ENCODE measurements around the gene CRELD2. TPM values are rescaled to one million over a fixed set of nuclear protein-coding genes. Genes with fewer than 3 reads are reported as not detected.
A peak's percentile ranks its signal among the peaks of the same experiment; 100 is the strongest.

CRELD2 gene
- total RNA-seq, 3 donors from 2014 or later, result 27.6 to 57.6 (median 32.2) TPM

DNA sequence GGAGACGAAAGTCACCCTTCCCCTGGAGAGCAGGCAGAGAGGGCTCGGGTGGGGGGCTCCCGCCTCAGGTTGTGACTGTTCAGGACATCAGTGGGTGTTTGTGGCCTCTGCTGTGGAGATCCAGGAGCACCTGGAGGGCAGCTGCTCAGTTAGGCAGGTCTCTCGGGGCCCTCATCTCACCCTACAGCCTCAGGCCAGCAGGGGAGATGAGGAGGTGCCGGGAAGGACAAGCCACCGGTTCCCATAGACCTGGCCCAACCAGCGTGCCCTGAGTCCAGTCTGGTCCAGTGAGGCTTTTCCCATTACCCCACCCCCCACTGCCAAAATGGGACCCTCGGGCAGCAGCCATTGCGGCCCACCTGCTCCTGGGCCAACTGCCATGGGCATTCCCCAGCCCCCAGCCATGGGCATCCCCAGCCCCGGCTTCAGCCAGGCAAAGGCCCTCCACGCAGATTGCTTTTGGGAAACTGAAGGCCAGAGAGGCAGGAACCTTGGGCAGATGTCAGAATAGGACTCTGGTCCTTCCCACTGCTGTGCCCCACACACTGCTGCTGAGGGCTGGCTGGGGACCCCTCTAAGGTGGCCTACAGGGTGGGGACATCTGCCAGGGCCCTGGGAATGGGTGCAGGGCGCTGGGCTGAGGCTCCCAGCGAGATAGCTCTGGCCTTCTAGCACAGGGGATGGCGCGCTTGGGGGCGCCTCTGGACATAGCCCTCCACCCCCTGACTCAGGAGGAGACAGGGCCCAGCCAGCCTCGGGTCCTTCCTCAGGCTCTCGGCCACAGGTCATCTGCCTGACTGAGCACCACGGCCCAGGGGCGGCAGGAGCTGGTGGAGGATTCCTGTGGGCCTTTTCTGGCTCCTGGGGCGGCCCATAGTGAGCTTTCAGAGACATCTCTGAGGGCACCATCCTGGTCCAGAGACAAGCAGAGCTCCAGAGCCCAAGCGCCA is 46.9 kb downstream of the CRELD2 start:
- intact Hi-C loops (cut with DNase I, micrococcal nuclease), result no loop called here
- DNase-seq (peak; percentile 23 to 59 (median 39)), ATAC-seq (no peak)
- peaks cover 5% of the 10 kb centered on the region for H3K36me3 ChIP-seq (ENCODE audit: low read depth)
- H3K4me3 ChIP-seq, result no peak overlapping the region
- TF ChIP-seq, protein P1, sequence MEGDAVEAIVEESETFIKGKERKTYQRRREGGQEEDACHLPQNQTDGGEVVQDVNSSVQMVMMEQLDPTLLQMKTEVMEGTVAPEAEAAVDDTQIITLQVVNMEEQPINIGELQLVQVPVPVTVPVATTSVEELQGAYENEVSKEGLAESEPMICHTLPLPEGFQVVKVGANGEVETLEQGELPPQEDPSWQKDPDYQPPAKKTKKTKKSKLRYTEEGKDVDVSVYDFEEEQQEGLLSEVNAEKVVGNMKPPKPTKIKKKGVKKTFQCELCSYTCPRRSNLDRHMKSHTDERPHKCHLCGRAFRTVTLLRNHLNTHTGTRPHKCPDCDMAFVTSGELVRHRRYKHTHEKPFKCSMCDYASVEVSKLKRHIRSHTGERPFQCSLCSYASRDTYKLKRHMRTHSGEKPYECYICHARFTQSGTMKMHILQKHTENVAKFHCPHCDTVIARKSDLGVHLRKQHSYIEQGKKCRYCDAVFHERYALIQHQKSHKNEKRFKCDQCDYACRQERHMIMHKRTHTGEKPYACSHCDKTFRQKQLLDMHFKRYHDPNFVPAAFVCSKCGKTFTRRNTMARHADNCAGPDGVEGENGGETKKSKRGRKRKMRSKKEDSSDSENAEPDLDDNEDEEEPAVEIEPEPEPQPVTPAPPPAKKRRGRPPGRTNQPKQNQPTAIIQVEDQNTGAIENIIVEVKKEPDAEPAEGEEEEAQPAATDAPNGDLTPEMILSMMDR (IDR thresholded peaks at IDR 0.05), result no peak
- H3K9me3 ChIP-seq, result no peaks in the 10 kb centered on the region
- peaks cover 38% of the 10 kb centered on the region for H3K4me1 ChIP-seq (ENCODE audit: low read depth)

DNA sequence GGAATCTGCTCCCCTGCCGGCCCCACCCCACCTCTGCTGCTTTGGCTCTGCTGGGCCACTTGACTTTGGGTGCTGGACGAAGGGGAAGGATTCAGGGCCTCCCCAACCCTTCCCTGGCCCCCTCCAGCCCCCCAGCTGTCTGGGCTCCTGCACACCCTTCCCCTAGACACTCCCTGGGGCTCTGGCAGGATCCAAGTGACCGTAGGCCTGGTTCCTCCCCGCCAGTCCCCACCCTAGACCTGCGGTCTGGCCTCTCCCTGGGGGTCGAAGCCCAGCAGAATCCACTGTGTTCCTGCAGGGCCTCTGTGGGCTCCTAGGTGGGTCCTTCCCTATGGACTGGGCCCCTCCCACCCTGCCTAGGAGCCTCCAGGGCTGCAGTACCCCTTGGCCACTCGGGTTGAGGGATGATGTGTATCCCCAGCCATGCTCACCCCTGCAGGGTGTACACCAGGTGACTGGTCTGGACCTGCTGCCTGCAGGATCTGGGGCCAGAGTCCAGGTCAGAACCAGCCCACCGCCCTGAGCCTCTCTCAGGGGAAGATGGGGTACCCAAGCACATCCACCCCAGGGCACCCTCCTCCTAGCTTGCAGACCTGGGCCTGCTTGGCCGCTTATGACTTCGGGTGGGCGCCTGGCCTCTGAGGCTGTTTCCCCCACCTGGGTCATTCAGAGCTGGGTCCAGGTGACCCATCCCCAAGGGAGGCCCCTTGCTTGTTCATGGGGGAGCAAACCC is 47.8 kb downstream of the CRELD2 start:
- TF ChIP-seq, protein P1 (IDR thresholded peaks at IDR 0.05), result no peak
- ATAC-seq, result no peak
- H3K36me3 ChIP-seq (ENCODE audit: low read depth), result peaks cover 5% of the 10 kb centered on the region
- DNase-seq, result peak; percentile 13 to 63 (median 46)
- H3K9me3 ChIP-seq, result no peaks in the 10 kb centered on the region
- intact Hi-C loops (cut with DNase I, micrococcal nuclease), result no loop called here
- H3K4me3 ChIP-seq, result no peak overlapping the region
- H3K4me1 ChIP-seq (ENCODE audit: low read depth), result peaks cover 42% of the 10 kb centered on the region

DNA sequence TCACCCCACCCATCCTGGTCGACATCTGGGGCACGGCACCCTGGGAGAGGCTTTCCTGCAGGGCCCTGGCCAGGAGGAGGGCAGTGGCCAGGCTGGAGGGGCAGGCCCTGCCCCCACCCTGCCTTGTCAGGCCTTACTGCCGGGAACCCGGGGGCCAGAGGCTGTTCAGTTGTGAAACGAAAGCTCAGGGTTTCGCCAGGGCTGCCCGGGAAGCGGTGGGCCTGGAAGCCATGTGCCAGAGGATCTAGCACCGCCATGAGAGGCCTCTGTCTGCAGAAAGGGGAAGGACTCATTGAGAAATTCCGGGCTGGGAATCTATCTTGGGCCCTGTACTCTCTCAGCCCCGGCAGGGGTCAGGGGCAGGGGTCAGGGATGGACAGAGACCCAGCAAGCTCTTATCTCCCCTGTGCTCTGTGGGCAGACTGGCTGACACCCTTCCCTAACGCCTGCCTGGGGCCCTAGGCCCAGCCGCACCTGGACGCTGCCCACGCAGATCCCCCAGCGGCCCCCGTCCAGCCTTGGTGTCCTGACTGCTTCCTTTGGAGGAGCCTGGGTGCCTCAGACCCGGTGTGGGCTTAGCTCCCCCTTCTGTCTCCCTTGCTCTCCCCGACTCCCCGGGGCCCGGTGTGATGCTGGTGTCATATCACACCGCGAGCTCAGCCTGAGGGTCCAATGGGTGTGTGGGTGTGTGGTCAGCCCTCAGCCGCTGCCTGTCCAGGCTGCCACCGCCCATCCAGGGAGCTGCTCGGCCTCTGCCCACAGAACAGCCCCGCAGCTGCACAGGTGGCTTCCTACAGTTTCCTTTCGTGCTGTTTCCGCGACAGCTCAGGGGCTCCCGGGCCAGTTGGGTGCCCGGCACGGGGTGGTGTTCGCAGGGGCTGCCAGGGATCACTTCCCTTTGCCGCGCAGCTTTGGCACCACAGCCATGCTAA is 48.6 kb downstream of the CRELD2 start:
- Histone ChIP-seq H3K36me3 (ENCODE audit: low read depth) (peaks cover 5% of the 10 kb centered on the region), H3K4me1 (ENCODE audit: low read depth) (peaks cover 48% of the 10 kb centered on the region), H3K4me3 (no peak overlapping the region), H3K9me3 (no peaks in the 10 kb centered on the region)
- TF ChIP-seq, protein P1 (IDR thresholded peaks at IDR 0.05), result no peak
- ATAC-seq (no peak), DNase-seq (peak; percentile 30 to 77 (median 53))
- intact Hi-C loops (cut with DNase I, micrococcal nuclease), result no loop called here

DNA sequence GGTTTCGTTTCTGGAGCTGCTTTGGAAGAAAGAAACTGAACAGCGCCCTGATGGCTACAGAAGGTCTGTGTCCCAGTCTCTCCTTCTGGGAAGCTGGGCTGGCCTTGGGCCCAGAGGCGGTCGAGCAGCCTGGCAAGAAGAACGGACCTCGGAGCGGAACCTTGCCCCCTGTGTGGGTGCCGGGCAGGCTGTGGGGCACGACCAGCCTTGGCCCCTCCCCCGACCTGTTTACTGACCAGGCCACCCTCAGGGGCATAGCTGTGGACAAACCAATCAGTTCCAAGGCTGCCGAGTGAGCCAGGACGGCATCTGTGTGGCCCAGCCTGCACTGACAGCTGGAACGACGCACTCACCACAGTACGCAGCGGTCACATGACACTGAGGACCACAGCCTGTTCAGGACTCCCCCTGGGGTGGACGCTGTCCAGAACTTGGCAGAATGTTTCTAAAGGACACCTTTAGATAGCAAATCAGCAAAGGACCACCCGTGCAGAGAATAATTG is 49.3 kb downstream of the CRELD2 start:
- intact Hi-C loops (cut with DNase I, micrococcal nuclease), result no loop called here
- Histone ChIP-seq H3K9me3 (no peaks in the 10 kb centered on the region), H3K36me3 (ENCODE audit: low read depth) (peaks cover 5% of the 10 kb centered on the region), H3K4me1 (ENCODE audit: low read depth) (peaks cover 47% of the 10 kb centered on the region), H3K4me3 (no peak overlapping the region)
- TF ChIP-seq, protein P1 (IDR thresholded peaks at IDR 0.05), result no peak
- peak; percentile 39 to 69 (median 52) for DNase-seq
- no peak for ATAC-seq

Measured in mucosa of descending colon (tissue), 3 donors.